Caco-2 (cell line): ENCODE data around the gene SOAT2. TPM values are rescaled to one million over a fixed set of nuclear protein-coding genes. Genes with fewer than 3 reads are reported as not detected.

Experiments used
- BruUV-seq: library from RNA; stranded (reverse); fragments of 400-500 nt; replicated peaks from 2 replicates; lab custom pipeline; 2021; lab: Mats Ljungman, UMichigan
- CTCF ChIA-PET: fragments of 300-600 bp; sonication (Branson Sonifier 250); formaldehyde crosslinking; loops from one replicate; lab custom pipeline; 2022; ENCODE audit warnings: antibody characterized with exemption; lab: Charles Lee
- POLR2A ChIA-PET: fragments of 300-600 bp; sonication (Branson Sonifier 250); formaldehyde crosslinking; loops from one replicate; lab custom pipeline; 2022; ENCODE audit warnings: antibody characterized with exemption; lab: Charles Lee
- DNase-seq, 2 experiments: peaks; one replicate each; pipeline versions ENCODE4 v3.0.0 to v3.0.0-alpha.2; 2020 to 2022
- H3K27me3 ChIP-seq: replicated peaks from 2 replicates; pipeline ENCODE4 v1.6.0; 2011; ENCODE audit warnings: low read length; ENCODE audit not compliant: control insufficient read depth, insufficient read depth
- H3K36me3 ChIP-seq: 2 replicates; pipeline ENCODE4 v1.5.1; 2011; ENCODE audit warnings: low read length; ENCODE audit not compliant: control insufficient read depth, insufficient read depth
- H3K4me1 ChIP-seq: fragments of 250-450 bp; sonication (Bioruptor Pico); 2 replicates; pipeline ENCODE4 v1.5.1; 2020; ENCODE audit warnings: mild to moderate bottlenecking
- H3K4me3 ChIP-seq: 2 replicates; pipeline ENCODE4 v1.5.1; 2011; ENCODE audit warnings: low read depth, mild to moderate bottlenecking, control low read depth, low read length
- H3K9me3 ChIP-seq: fragments of 250-450 bp; sonication (Bioruptor Pico); 2 replicates; pipeline ENCODE4 v1.5.1; 2020; ENCODE audit warnings: mild to moderate bottlenecking, moderate library complexity
- H3K27ac Mint-ChIP-seq: one replicate; pipeline ENCODE4 v1.8.0; 2022; ENCODE audit warnings: mixed read lengths; ENCODE audit not compliant: unreplicated experiment
- H3K27me3 Mint-ChIP-seq: one replicate; pipeline ENCODE4 v1.8.0; 2022; ENCODE audit warnings: mixed read lengths; ENCODE audit not compliant: insufficient read depth, unreplicated experiment
- H3K36me3 Mint-ChIP-seq: one replicate; pipeline ENCODE4 v1.8.0; 2022; ENCODE audit warnings: mild to moderate bottlenecking, mixed read lengths; ENCODE audit not compliant: insufficient read depth, unreplicated experiment
- H3K4me1 Mint-ChIP-seq: one replicate; pipeline ENCODE4 v1.8.0; 2022; ENCODE audit warnings: low read depth, mixed read lengths; ENCODE audit not compliant: unreplicated experiment
- H3K4me3 Mint-ChIP-seq: one replicate; pipeline ENCODE4 v1.8.0; 2022; ENCODE audit warnings: mild to moderate bottlenecking, moderate library complexity, mixed read lengths; ENCODE audit not compliant: unreplicated experiment
- H3K9me3 Mint-ChIP-seq: one replicate; pipeline ENCODE4 v1.8.0; 2022; ENCODE audit warnings: mixed read lengths; ENCODE audit not compliant: unreplicated experiment
- CTCF ChIP-seq, 2 experiments: fragments of 200-600 bp in 1 of 2; IDR thresholded peaks; 1 replicate in 1 of 2; 2 replicates in 1 of 2; pipeline versions ENCODE4 v1.5.1 to v1.8.0; 2011 to 2022; ENCODE audit warnings: antibody characterized with exemption in 1 of 2, control low read depth in 1 of 2, inconsistent platforms in 1 of 2, low read depth in 1 of 2, low read length in 1 of 2, mild to moderate bottlenecking in 1 of 2, moderate library complexity in 1 of 2; ENCODE audit not compliant: insufficient read depth in 1 of 2, severe bottlenecking in 1 of 2, unreplicated experiment in 1 of 2
- intact Hi-C: fragments of 100-400 bp; cut with micrococcal nuclease; formaldehyde crosslinking; loops from one replicate; pipeline ENCODE4 v1.10.0; 2022; ENCODE audit not compliant: unreplicated experiment
- total RNA-seq: library from RNA; stranded (reverse); gene quantifications from 2 replicates; pipeline ENCODE4 v1.2.3, GENCODE V29; 2022

Gene SOAT2
- total RNA-seq, 1 experiment from 2014 or later = 6.5 TPM

- Histone ChIP-seq H3K27me3 (no peaks in the 10 kb centered on the region), H3K36me3 (peaks cover 3% of the 10 kb centered on the region; the same call in 1 of the 2 replicates), H3K4me3 (no peak overlapping the region), H3K9me3 (no peaks in the 10 kb centered on the region), H3K4me1 (peaks cover 7% of the 10 kb centered on the region)
- Mint-ChIP-seq H3K36me3 (no peaks in the 10 kb centered on the region), H3K4me3 (no peak overlapping the region), H3K9me3 (no peaks in the 10 kb centered on the region), H3K27ac (no peak overlapping the region), H3K27me3 (no peaks in the 10 kb centered on the region), H3K4me1 (peaks cover 14% of the 10 kb centered on the region)
- ChIA-PET CTCF (no interaction called here), POLR2A (interaction anchor here (0.6 kb wide), 1 partner anchor 60 kb away, joined by 3 read pairs; no protein-coding TSS in a partner anchor)
- TF ChIP-seq CTCF (IDR thresholded peaks at IDR 0.05; ENCODE audit: insufficient read depth in 1 of 2, low read depth in 1 of 2, low read length in 1 of 2, severe bottlenecking in 1 of 2, unreplicated experiment in 1 of 2) = no peak
- intact Hi-C loops = no loop called here
- no TSS peak for BruUV-seq
- DNase-seq = no peak
Measured at GRCh38 chr12:53068811-53069585, 34.3 kb upstream of the SOAT2 start.

- Histone ChIP-seq H3K36me3 (peaks cover 3% of the 10 kb centered on the region; the same call in 1 of the 2 replicates), H3K9me3 (no peaks in the 10 kb centered on the region), H3K27me3 (no peaks in the 10 kb centered on the region), H3K4me3 (no peak overlapping the region), H3K4me1 (peaks cover 7% of the 10 kb centered on the region)
- H3K27ac Mint-ChIP-seq = no peak overlapping the region
- no peak for DNase-seq
- no peak overlapping the region for H3K4me3 Mint-ChIP-seq
- ChIA-PET POLR2A (interaction anchor here (0.6 kb wide), 1 partner anchor 59 kb away, joined by 3 read pairs; no protein-coding TSS in a partner anchor), CTCF (interaction anchor here (0.6 kb wide), 1 partner anchor 221 kb away, joined by 3 read pairs; no protein-coding TSS in a partner anchor)
- no TSS peak for BruUV-seq
- H3K36me3 Mint-ChIP-seq = no peaks in the 10 kb centered on the region
- TF ChIP-seq CTCF (IDR thresholded peaks at IDR 0.05; ENCODE audit: insufficient read depth in 1 of 2, low read depth in 1 of 2, low read length in 1 of 2, severe bottlenecking in 1 of 2, unreplicated experiment in 1 of 2) = no peak
- H3K9me3 Mint-ChIP-seq = no peaks in the 10 kb centered on the region
- intact Hi-C loops = no loop called here
- peaks cover 14% of the 10 kb centered on the region for H3K4me1 Mint-ChIP-seq
- H3K27me3 Mint-ChIP-seq = no peaks in the 10 kb centered on the region
Measured at GRCh38 chr12:53069621-53070410, 33.5 kb upstream of the SOAT2 start.

GRCh38 chr12:53070877-53071492 is 32.3 kb upstream of the SOAT2 start:
- Mint-ChIP-seq H3K27me3 (no peaks in the 10 kb centered on the region), H3K27ac (no peak overlapping the region), H3K9me3 (no peaks in the 10 kb centered on the region), H3K36me3 (no peaks in the 10 kb centered on the region), H3K4me1 (peaks cover 13% of the 10 kb centered on the region), H3K4me3 (no peak overlapping the region)
- Histone ChIP-seq H3K27me3 (no peaks in the 10 kb centered on the region), H3K36me3 (no peaks in the 10 kb centered on the region; the same call in 1 of the 2 replicates), H3K9me3 (no peaks in the 10 kb centered on the region), H3K4me1 (peaks cover 6% of the 10 kb centered on the region), H3K4me3 (no peak overlapping the region)
- TF ChIP-seq CTCF (IDR thresholded peaks at IDR 0.05; ENCODE audit: insufficient read depth in 1 of 2, low read depth in 1 of 2, low read length in 1 of 2, severe bottlenecking in 1 of 2, unreplicated experiment in 1 of 2) = no peak
- BruUV-seq = no TSS peak
- no peak for DNase-seq
- POLR2A ChIA-PET = interaction anchor here (0.6 kb wide), 2 partner anchors 27 to 112 kb away, joined by 3 read pairs; partner anchors contain the start of gene IGFBP6
- CTCF ChIA-PET = interaction anchor here (0.6 to 0.7 kb wide), 2 partner anchors 28 to 227 kb away, joined by 3 to 4 read pairs; no protein-coding TSS in a partner anchor
- intact Hi-C loops = no loop called here
